ENCODE measurements around the gene SOST. TPM values are rescaled to one million over a fixed set of nuclear protein-coding genes. Genes with fewer than 3 reads are reported as not detected.

The SOST gene
- polyA plus RNA-seq, 1 donor from 2014 or later: 0.10 TPM

- no peaks in the 10 kb centered on the region for H4K20me1 ChIP-seq (ENCODE audit: insufficient read depth)
- H3K79me2 ChIP-seq (replicated peaks; ENCODE audit: insufficient read depth, low read length): no peaks in the 10 kb centered on the region
- no peak overlapping the region for H2AFZ ChIP-seq (ENCODE audit: low read depth, low read length)
- H3K9ac ChIP-seq (ENCODE audit: low read length): no peak overlapping the region
- no peaks in the 10 kb centered on the region for H3F3A ChIP-seq (ENCODE audit: insufficient read depth, low read length, poor library complexity, severe bottlenecking)
- no peaks in the 10 kb centered on the region for H3K36me3 ChIP-seq (ENCODE audit: insufficient read depth, low read length)
- H3K9me3 ChIP-seq (ENCODE audit: low read length): no peaks in the 10 kb centered on the region
- no peak overlapping the region for H3K4me3 ChIP-seq (ENCODE audit: low read length)
- no peaks in the 10 kb centered on the region for H3K9me2 ChIP-seq (ENCODE audit: insufficient read depth, low read length)
- H3K4me2 ChIP-seq (ENCODE audit: low read length): no peak overlapping the region
- no peak for TF ChIP-seq RAD21 (conservative IDR thresholded peaks at IDR 0.05)
- H3K27me3 ChIP-seq (ENCODE audit: insufficient read depth, low read depth, low read length): peaks cover 3% of the 10 kb centered on the region
- no peak overlapping the region for H3K27ac ChIP-seq (ENCODE audit: low read length)
Observed at GRCh38 chr17:43707184-43707583, 51.4 kb downstream of the SOST start.

GRCh38 chr17:43706235-43706634 is 52.4 kb downstream of the SOST start:
- H3K27me3 ChIP-seq (ENCODE audit: insufficient read depth, low read depth, low read length): no peaks in the 10 kb centered on the region
- no peaks in the 10 kb centered on the region for H3K36me3 ChIP-seq (ENCODE audit: insufficient read depth, low read length)
- no peaks in the 10 kb centered on the region for H3K9me3 ChIP-seq (ENCODE audit: low read length)
- no peak overlapping the region for H3K9ac ChIP-seq (ENCODE audit: low read length)
- no peaks in the 10 kb centered on the region for H4K20me1 ChIP-seq (ENCODE audit: insufficient read depth)
- H2AFZ ChIP-seq (ENCODE audit: low read depth, low read length): no peak overlapping the region
- H3K79me2 ChIP-seq (replicated peaks; ENCODE audit: insufficient read depth, low read length): no peaks in the 10 kb centered on the region
- H3K4me2 ChIP-seq (ENCODE audit: low read length): no peak overlapping the region
- TF ChIP-seq CTCF (IDR thresholded peaks at IDR 0.05; ENCODE audit: poor library complexity, severe bottlenecking) (no peak), MXI1 (conservative IDR thresholded peaks at IDR 0.05; ENCODE audit: poor library complexity, severe bottlenecking) (no peak), RAD21 (conservative IDR thresholded peaks at IDR 0.05) (no peak), EZH2 (IDR thresholded peaks at IDR 0.05; ENCODE audit: borderline replicate concordance, insufficient read depth, low read length, poor library complexity, severe bottlenecking) (no peak), POLR2AphosphoS5 (IDR thresholded peaks at IDR 0.05) (no peak), EP300 (conservative IDR thresholded peaks at IDR 0.05; ENCODE audit: poor library complexity, severe bottlenecking) (no peak), SMC3 (conservative IDR thresholded peaks at IDR 0.05; ENCODE audit: poor library complexity) (no peak), TAF1 (IDR thresholded peaks at IDR 0.05; ENCODE audit: low read depth) (no peak)
- TF ChIP-seq, protein P1, sequence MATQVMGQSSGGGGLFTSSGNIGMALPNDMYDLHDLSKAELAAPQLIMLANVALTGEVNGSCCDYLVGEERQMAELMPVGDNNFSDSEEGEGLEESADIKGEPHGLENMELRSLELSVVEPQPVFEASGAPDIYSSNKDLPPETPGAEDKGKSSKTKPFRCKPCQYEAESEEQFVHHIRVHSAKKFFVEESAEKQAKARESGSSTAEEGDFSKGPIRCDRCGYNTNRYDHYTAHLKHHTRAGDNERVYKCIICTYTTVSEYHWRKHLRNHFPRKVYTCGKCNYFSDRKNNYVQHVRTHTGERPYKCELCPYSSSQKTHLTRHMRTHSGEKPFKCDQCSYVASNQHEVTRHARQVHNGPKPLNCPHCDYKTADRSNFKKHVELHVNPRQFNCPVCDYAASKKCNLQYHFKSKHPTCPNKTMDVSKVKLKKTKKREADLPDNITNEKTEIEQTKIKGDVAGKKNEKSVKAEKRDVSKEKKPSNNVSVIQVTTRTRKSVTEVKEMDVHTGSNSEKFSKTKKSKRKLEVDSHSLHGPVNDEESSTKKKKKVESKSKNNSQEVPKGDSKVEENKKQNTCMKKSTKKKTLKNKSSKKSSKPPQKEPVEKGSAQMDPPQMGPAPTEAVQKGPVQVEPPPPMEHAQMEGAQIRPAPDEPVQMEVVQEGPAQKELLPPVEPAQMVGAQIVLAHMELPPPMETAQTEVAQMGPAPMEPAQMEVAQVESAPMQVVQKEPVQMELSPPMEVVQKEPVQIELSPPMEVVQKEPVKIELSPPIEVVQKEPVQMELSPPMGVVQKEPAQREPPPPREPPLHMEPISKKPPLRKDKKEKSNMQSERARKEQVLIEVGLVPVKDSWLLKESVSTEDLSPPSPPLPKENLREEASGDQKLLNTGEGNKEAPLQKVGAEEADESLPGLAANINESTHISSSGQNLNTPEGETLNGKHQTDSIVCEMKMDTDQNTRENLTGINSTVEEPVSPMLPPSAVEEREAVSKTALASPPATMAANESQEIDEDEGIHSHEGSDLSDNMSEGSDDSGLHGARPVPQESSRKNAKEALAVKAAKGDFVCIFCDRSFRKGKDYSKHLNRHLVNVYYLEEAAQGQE (IDR thresholded peaks at IDR 0.05; ENCODE audit: borderline replicate concordance): no peak
- no peaks in the 10 kb centered on the region for H3F3A ChIP-seq (ENCODE audit: insufficient read depth, low read length, poor library complexity, severe bottlenecking)
- H3K9me2 ChIP-seq (ENCODE audit: insufficient read depth, low read length): no peaks in the 10 kb centered on the region
- no peak overlapping the region for H3K27ac ChIP-seq (ENCODE audit: low read length)
- H3K4me3 ChIP-seq (ENCODE audit: low read length): no peak overlapping the region

Other genes starting within 250 kb of the SOST start
- gene ETV4, start 212.5 kb downstream of the SOST start, polyA plus RNA-seq: 0.12 and 0.61 TPM in 2 replicates
- 0.50 TPM in 1 of 2 replicates, not detected in the other for gene MEOX1, start 96.9 kb downstream of the SOST start, polyA plus RNA-seq
- 38.7 and 38.8 TPM in 2 replicates for gene DUSP3, start 20.2 kb upstream of the SOST start, polyA plus RNA-seq
- gene CFAP97D1, start 21.6 kb upstream of the SOST start, polyA plus RNA-seq: 0.09 TPM in 1 of 2 replicates, not detected in the other
- gene MPP3, start 74.4 kb upstream of the SOST start, polyA plus RNA-seq: 48.1 and 67.2 TPM in 2 replicates
- not detected in 2 replicates for gene CD300LG, start 88.4 kb upstream of the SOST start, polyA plus RNA-seq
- gene MPP2, start 148.7 kb upstream of the SOST start, polyA plus RNA-seq: 25.5 and 34.3 TPM in 2 replicates
- gene PPY, start 183.7 kb upstream of the SOST start, polyA plus RNA-seq: not detected in 2 replicates
- not detected in 2 replicates for gene PYY, start 195.1 kb upstream of the SOST start, polyA plus RNA-seq
- gene NAGS, start 245.8 kb upstream of the SOST start, polyA plus RNA-seq: 0.50 TPM in 1 of 2 replicates, not detected in the other

Measured in neural cell (in vitro differentiated cells).